ENCODE results near the gene MDFI. TPM values are rescaled to one million over a fixed set of nuclear protein-coding genes. Genes with fewer than 3 reads are reported as not detected.

Gene MDFI
- total and polyA plus RNA-seq, 2 experiments from 2014 or later: not detected

GRCh38 chr6:41658636-41659035 is 20.4 kb downstream of the MDFI start:
- no peak overlapping the region for H3K4me3 ChIP-seq
- TF ChIP-seq EZH2phosphoT487 (IDR thresholded peaks at IDR 0.05; ENCODE audit: insufficient read depth, low read depth) (no peak), EZH2 (IDR thresholded peaks at IDR 0.05; ENCODE audit: insufficient read depth, poor library complexity, severe bottlenecking) (no peak)
- in situ Hi-C loops (cut with MboI): no loop called here
- no peaks in the 10 kb centered on the region for H3K79me2 ChIP-seq (ENCODE audit: insufficient read depth)
- peaks cover 30% of the 10 kb centered on the region for H3K27me3 ChIP-seq (replicated peaks; ENCODE audit: insufficient read depth)
- H3K9me2 ChIP-seq (ENCODE audit: insufficient read depth): no peaks in the 10 kb centered on the region
- H3F3A ChIP-seq (ENCODE audit: insufficient read depth): no peaks in the 10 kb centered on the region
- H2AFZ ChIP-seq: no peak overlapping the region
- no peaks in the 10 kb centered on the region for H3K4me1 ChIP-seq (ENCODE audit: insufficient read depth)
- no peak overlapping the region for H3K27ac ChIP-seq
- DNase-seq: no peak
- H4K20me1 ChIP-seq (ENCODE audit: insufficient read depth): no peaks in the 10 kb centered on the region
- H3K9me3 ChIP-seq (ENCODE audit: low read depth): no peaks in the 10 kb centered on the region
- no peak overlapping the region for H3K4me2 ChIP-seq (ENCODE audit: unreplicated experiment)
- no peaks in the 10 kb centered on the region for H3K36me3 ChIP-seq (ENCODE audit: low read depth)
- 66 to 71% methylated on average over 13 of the region's 13 CpGs for WGBS, 2 experiments (ENCODE audit: low coverage in 1 of 2, low lambda C conversion rate in 2 of 2, missing lambda C conversion rate in 2 of 2)
- no peak overlapping the region for H3K9ac ChIP-seq

DNA sequence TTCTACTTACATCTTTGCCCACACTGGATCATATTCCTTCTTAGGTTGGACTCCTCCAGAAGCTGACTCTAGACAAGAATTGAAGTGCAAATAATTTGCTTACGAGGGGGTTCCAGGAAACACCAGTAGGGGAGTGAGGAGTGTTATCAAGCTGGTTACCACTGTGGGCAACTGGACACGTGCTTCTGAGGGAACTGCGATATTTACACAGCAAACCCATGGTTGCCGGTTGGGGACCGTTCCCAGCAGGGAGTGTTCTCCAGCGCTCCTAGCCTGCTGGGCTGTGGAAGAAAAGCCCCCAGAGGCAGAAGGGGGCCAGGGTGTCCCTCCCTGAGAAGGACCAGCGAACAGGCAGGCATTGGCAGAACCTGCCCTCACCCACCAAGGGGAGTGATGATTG is 21.7 kb downstream of the MDFI start:
- Histone ChIP-seq H3K9me2 (ENCODE audit: insufficient read depth) (no peaks in the 10 kb centered on the region), H3F3A (ENCODE audit: insufficient read depth) (no peaks in the 10 kb centered on the region), H3K27ac (no peak overlapping the region), H3K27me3 (replicated peaks; ENCODE audit: insufficient read depth) (peaks cover 28% of the 10 kb centered on the region), H3K79me2 (ENCODE audit: insufficient read depth) (no peaks in the 10 kb centered on the region), H4K20me1 (ENCODE audit: insufficient read depth) (no peaks in the 10 kb centered on the region), H3K4me2 (ENCODE audit: unreplicated experiment) (no peak overlapping the region), H3K9ac (no peak overlapping the region), H3K4me3 (no peak overlapping the region), H3K4me1 (ENCODE audit: insufficient read depth) (no peaks in the 10 kb centered on the region), H2AFZ (no peak overlapping the region), H3K9me3 (ENCODE audit: low read depth) (no peaks in the 10 kb centered on the region), H3K36me3 (ENCODE audit: low read depth) (no peaks in the 10 kb centered on the region)
- TF ChIP-seq EZH2phosphoT487 (IDR thresholded peaks at IDR 0.05; ENCODE audit: insufficient read depth, low read depth): no peak
- TF ChIP-seq EZH2 (IDR thresholded peaks at IDR 0.05; ENCODE audit: insufficient read depth, poor library complexity, severe bottlenecking): no peak
- WGBS, 2 experiments (ENCODE audit: low coverage in 1 of 2, low lambda C conversion rate in 2 of 2, missing lambda C conversion rate in 2 of 2): 60 to 67% methylated on average over 7 of the region's 7 CpGs
- no peak for DNase-seq
- in situ Hi-C loops (cut with MboI): no loop called here

DNA sequence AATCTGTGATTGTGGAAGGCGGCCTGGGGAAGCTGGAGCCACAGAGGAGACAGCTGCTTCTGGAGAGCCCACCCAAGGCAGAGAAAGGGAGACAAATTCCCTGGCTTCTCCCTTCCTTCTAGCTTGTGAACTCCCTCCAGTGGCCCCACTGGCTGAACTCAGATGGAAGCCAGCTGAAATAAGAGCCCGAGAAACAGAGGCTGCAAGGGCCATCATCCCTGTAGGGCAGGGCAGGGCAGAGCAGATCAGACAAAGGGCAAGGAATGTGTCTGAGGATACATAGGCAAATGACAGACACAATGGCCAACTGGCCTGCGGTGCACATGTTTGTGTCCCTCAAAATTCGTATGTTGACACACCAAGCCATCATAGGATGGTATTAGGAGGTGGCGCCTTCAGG is 25.3 kb downstream of the MDFI start:
- in situ Hi-C loops (cut with MboI): no loop called here
- H3F3A ChIP-seq (ENCODE audit: insufficient read depth): no peaks in the 10 kb centered on the region
- H3K9me2 ChIP-seq (ENCODE audit: insufficient read depth): no peaks in the 10 kb centered on the region
- H4K20me1 ChIP-seq (ENCODE audit: insufficient read depth): no peaks in the 10 kb centered on the region
- no peak overlapping the region for H3K27ac ChIP-seq
- no peaks in the 10 kb centered on the region for H3K4me1 ChIP-seq (ENCODE audit: insufficient read depth)
- no peak overlapping the region for H3K4me2 ChIP-seq (ENCODE audit: unreplicated experiment)
- H3K36me3 ChIP-seq (ENCODE audit: low read depth): no peaks in the 10 kb centered on the region
- 40 to 48% methylated on average over 5 of the region's 5 CpGs for WGBS, 2 experiments (ENCODE audit: low coverage in 1 of 2, low lambda C conversion rate in 2 of 2, missing lambda C conversion rate in 2 of 2)
- H2AFZ ChIP-seq: no peak overlapping the region
- peaks cover 31% of the 10 kb centered on the region for H3K27me3 ChIP-seq (replicated peaks; ENCODE audit: insufficient read depth)
- H3K79me2 ChIP-seq (ENCODE audit: insufficient read depth): no peaks in the 10 kb centered on the region
- H3K9me3 ChIP-seq (ENCODE audit: low read depth): no peaks in the 10 kb centered on the region
- TF ChIP-seq EZH2phosphoT487 (IDR thresholded peaks at IDR 0.05; ENCODE audit: insufficient read depth, low read depth) (no peak), EZH2 (IDR thresholded peaks at IDR 0.05; ENCODE audit: insufficient read depth, poor library complexity, severe bottlenecking) (no peak)
- H3K9ac ChIP-seq: no peak overlapping the region
- H3K4me3 ChIP-seq: no peak overlapping the region
- no peak for DNase-seq

DNA sequence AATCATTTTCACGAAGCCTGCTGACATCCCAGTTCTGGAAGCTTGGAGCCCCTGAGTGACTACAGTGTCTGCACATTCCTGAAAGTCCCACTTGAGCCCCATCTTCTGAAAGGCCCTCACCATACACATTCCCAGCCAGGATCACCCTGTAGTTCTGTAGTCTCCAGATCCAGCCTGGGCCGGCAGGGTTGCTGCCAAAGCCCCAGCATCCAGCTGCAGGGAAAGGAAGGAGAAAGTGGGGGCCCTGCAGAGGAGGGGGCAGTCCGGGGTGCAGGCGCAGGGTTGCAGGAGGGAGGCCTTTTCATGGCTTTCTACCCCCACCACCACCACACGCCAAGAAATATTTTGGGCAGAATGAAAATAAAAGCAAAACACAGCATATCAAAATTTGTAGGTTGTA is 26.0 kb downstream of the MDFI start:
- no peaks in the 10 kb centered on the region for H3K36me3 ChIP-seq (ENCODE audit: low read depth)
- WGBS, 2 experiments (ENCODE audit: low coverage in 1 of 2, low lambda C conversion rate in 2 of 2, missing lambda C conversion rate in 2 of 2): 50 to 55% methylated on average over 5 of the region's 5 CpGs

DNA sequence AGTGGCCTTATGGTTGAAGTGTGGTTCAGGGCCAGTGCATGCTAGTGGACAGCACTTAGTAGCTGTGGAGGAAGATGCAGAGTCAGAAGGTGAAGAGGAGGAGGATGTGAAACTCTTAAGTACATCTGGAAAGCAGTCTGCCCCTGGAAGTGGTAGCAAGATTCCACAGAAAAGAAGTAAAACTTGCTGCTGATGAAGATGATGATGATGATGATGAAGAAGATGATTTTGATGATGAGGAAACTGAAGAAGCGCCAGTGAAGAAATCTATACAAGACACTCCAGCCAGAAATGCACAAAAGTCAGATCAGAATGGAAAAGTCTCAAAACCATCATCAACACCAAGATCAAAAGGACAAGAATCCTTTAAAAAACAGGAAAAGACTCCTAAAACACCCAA is 28.9 kb downstream of the MDFI start:
- Histone ChIP-seq H3F3A (ENCODE audit: insufficient read depth) (no peaks in the 10 kb centered on the region), H3K36me3 (ENCODE audit: low read depth) (no peaks in the 10 kb centered on the region), H3K4me3 (no peak overlapping the region), H3K9ac (no peak overlapping the region), H3K9me3 (ENCODE audit: low read depth) (no peaks in the 10 kb centered on the region), H3K79me2 (ENCODE audit: insufficient read depth) (no peaks in the 10 kb centered on the region), H2AFZ (no peak overlapping the region), H3K27ac (no peak overlapping the region), H3K4me1 (ENCODE audit: insufficient read depth) (no peaks in the 10 kb centered on the region), H3K4me2 (ENCODE audit: unreplicated experiment) (no peak overlapping the region), H4K20me1 (ENCODE audit: insufficient read depth) (no peaks in the 10 kb centered on the region), H3K9me2 (ENCODE audit: insufficient read depth) (no peaks in the 10 kb centered on the region), H3K27me3 (replicated peaks; ENCODE audit: insufficient read depth) (peaks cover 18% of the 10 kb centered on the region; the same call in 1 of the 2 replicates)
- in situ Hi-C loops (cut with MboI): no loop called here
- 41 to 67% methylated on average over 1 of the region's 1 CpG for WGBS, 2 experiments (ENCODE audit: low coverage in 1 of 2, low lambda C conversion rate in 2 of 2, missing lambda C conversion rate in 2 of 2)
- no peak for DNase-seq
- TF ChIP-seq EZH2phosphoT487 (IDR thresholded peaks at IDR 0.05; ENCODE audit: insufficient read depth, low read depth) (no peak), EZH2 (IDR thresholded peaks at IDR 0.05; ENCODE audit: insufficient read depth, poor library complexity, severe bottlenecking) (no peak)

More for the DNA sequence above, 26.0 kb downstream of the MDFI start:
- in situ Hi-C loops (cut with MboI): no loop called here
- TF ChIP-seq EZH2phosphoT487 (IDR thresholded peaks at IDR 0.05; ENCODE audit: insufficient read depth, low read depth): no peak
- TF ChIP-seq EZH2 (IDR thresholded peaks at IDR 0.05; ENCODE audit: insufficient read depth, poor library complexity, severe bottlenecking): no peak
- H3F3A ChIP-seq (ENCODE audit: insufficient read depth): no peaks in the 10 kb centered on the region
- no peak overlapping the region for H3K9ac ChIP-seq
- no peak for DNase-seq
- no peak overlapping the region for H3K27ac ChIP-seq
- no peaks in the 10 kb centered on the region for H3K9me3 ChIP-seq (ENCODE audit: low read depth)
- peaks cover 27% of the 10 kb centered on the region for H3K27me3 ChIP-seq (replicated peaks; ENCODE audit: insufficient read depth)
- H3K4me1 ChIP-seq (ENCODE audit: insufficient read depth): no peaks in the 10 kb centered on the region
- no peaks in the 10 kb centered on the region for H4K20me1 ChIP-seq (ENCODE audit: insufficient read depth)
- H3K79me2 ChIP-seq (ENCODE audit: insufficient read depth): no peaks in the 10 kb centered on the region
- no peaks in the 10 kb centered on the region for H3K9me2 ChIP-seq (ENCODE audit: insufficient read depth)
- H2AFZ ChIP-seq: no peak overlapping the region
- H3K4me3 ChIP-seq: no peak overlapping the region
- H3K4me2 ChIP-seq (ENCODE audit: unreplicated experiment): no peak overlapping the region
